Upper lobe of left lung (tissue), 6 donors: ENCODE measurements around the gene CACFD1. TPM values are rescaled to one million over a fixed set of nuclear protein-coding genes. Genes with fewer than 3 reads are reported as not detected.
A peak's percentile ranks its signal among the peaks of the same experiment; 100 is the strongest.

Source experiments
- ATAC-seq, 2 donors: fragments of 200-7000 bp; cut with Tn5 transposase; one replicate each; pipeline ENCODE4 v1.9.1; 2022; ENCODE audit warnings: mild to moderate bottlenecking in 2 of 2, moderate library complexity in 2 of 2; ENCODE audit not compliant: low FRiP score in 2 of 2
- DNase-seq, 2 donors: peaks; one replicate each; pipeline ENCODE4 v3.0.0-alpha.2; 2019 to 2020
- H3K27ac ChIP-seq, 4 donors: fragments of 200-600 bp; sonication (generic); one replicate each; pipeline ENCODE4 v1.5.1; 2016 to 2019
- H3K27me3 ChIP-seq, 4 donors: fragments of 200-600 bp; sonication (generic); one replicate each; pipeline ENCODE4 v1.5.1; 2017 to 2019
- H3K36me3 ChIP-seq, 4 donors: fragments of 200-600 bp; sonication (generic); one replicate each; pipeline ENCODE4 v1.5.1; 2016 to 2019
- H3K4me1 ChIP-seq, 4 donors: fragments of 200-600 bp; sonication (generic); one replicate each; pipeline ENCODE4 v1.5.1; 2018 to 2019
- H3K4me3 ChIP-seq, 4 donors: fragments of 200-600 bp; sonication (generic); one replicate each; pipeline ENCODE4 v1.5.1; 2017 to 2019; ENCODE audit warnings: mild to moderate bottlenecking in 2 of 4, moderate library complexity in 1 of 4
- H3K9me3 ChIP-seq, 4 donors: fragments of 200-600 bp; sonication (generic); one replicate each; pipeline ENCODE4 v1.5.1; 2018 to 2019
- CTCF ChIP-seq, 6 experiments: fragments of 450-650 bp in 4 of 6; fragments of 200-600 bp in 2 of 6; sonication (generic) in 2 of 6; IDR thresholded peaks; one replicate each; pipeline ENCODE4 v1.5.1; 2016 to 2019; ENCODE audit warnings: antibody characterized with exemption in 6 of 6
- EP300 ChIP-seq, 4 donors: sonication (generic); formaldehyde crosslinking; IDR thresholded peaks; one replicate each; pipeline ENCODE4 v1.5.1; 2017; ENCODE audit warnings: antibody characterized with exemption in 4 of 4, control low read depth in 2 of 4
- POLR2A ChIP-seq, 4 donors: fragments of 450-650 bp; IDR thresholded peaks; one replicate each; pipeline ENCODE4 v1.5.1; 2016 to 2017; ENCODE audit warnings: antibody characterized with exemption in 4 of 4, mild to moderate bottlenecking in 2 of 4
- POLR2AphosphoS5 ChIP-seq, 2 donors: sonication (generic); formaldehyde crosslinking; IDR thresholded peaks; one replicate each; pipeline ENCODE4 v1.5.1; 2017; ENCODE audit warnings: antibody characterized with exemption in 2 of 2
- WGBS, 2 donors: methylation state at CpG; one replicate each; pipeline ENCODE4 v1.1.5; 2017 to 2018; 5-methylcytosine and 5-hydroxymethylcytosine counted together
- total RNA-seq, 6 donors: library from RNA; depleted of rRNA in 4 of 6; stranded (reverse); fragments of >200 nt in 4 of 6; gene quantifications; one replicate each; pipeline versions ENCODE4 v1.1.0 to v1.2.1, GENCODE V29; 2016 to 2021
- donor health status: DM: no; HTN: no; CAD: no; lungs with moderate emphysema.
- donor health status: DM: no; HTN: yes; CAD: no; lungs with severe emphysema.

CACFD1 gene
- total RNA-seq, 6 donors from 2014 or later = 31.1 to 52.8 (median 38.5) TPM

GRCh38 chr9:133464638-133465037 is 4.9 kb downstream of the CACFD1 start:
- WGBS, 2 donors = 90 to 100% methylated on average over 2 to 10 of the region's 10 CpGs
- Histone ChIP-seq H3K4me3 (no peak overlapping the region), H3K27me3 (no peaks in the 10 kb centered on the region), H3K4me1 (peaks cover 12 to 43% (median 27%) of the 10 kb centered on the region in 4 donors), H3K9me3 (no peaks in the 10 kb centered on the region), H3K27ac (peak overlapping the region in 2 of 4 donors; percentile 53 to 64), H3K36me3 (peaks cover 0 to 26% (median 13%) of the 10 kb centered on the region in 4 donors)
- ATAC-seq (no peak), DNase-seq (peak in 1 of 2 donors; percentile 72)
- no peak for TF ChIP-seq POLR2AphosphoS5 (IDR thresholded peaks at IDR 0.05)
- no peak for TF ChIP-seq POLR2A (IDR thresholded peaks at IDR 0.05)
- no peak for TF ChIP-seq EP300 (IDR thresholded peaks at IDR 0.05)
- TF ChIP-seq CTCF (IDR thresholded peaks at IDR 0.05) = no peak

DNA sequence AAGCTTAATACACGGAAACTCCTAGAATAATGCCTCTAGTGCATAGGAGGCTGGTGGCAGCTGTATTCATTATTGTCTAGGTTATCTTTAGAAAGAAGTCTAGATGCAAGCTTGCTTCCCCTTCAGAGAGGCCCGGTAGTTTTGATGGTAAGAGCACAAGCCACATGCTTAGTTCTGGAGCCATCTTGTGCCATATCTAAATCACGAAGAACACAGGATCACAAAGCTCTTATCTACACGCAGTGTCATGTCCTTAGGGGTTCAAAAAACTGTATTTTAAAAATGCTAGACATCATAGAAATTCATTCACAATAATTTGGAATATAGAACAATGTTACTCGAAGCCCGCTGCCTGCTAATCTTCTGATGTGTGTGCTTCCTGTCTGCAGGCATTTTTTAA is 6.2 kb downstream of the CACFD1 start:
- Histone ChIP-seq H3K4me1 (peaks cover 5 to 35% (median 21%) of the 10 kb centered on the region in 4 donors), H3K27me3 (no peaks in the 10 kb centered on the region), H3K36me3 (peaks cover 0 to 27% (median 13%) of the 10 kb centered on the region in 4 donors), H3K27ac (no peak overlapping the region), H3K9me3 (no peaks in the 10 kb centered on the region), H3K4me3 (no peak overlapping the region)
- no peak for TF ChIP-seq CTCF (IDR thresholded peaks at IDR 0.05)
- TF ChIP-seq POLR2A (IDR thresholded peaks at IDR 0.05) = no peak
- no peak for TF ChIP-seq EP300 (IDR thresholded peaks at IDR 0.05)
- TF ChIP-seq POLR2AphosphoS5 (IDR thresholded peaks at IDR 0.05) = no peak
- DNase-seq (no peak), ATAC-seq (no peak)
- 83 to 85% methylated on average over 6 of the region's 6 CpGs for WGBS, 2 donors

DNA sequence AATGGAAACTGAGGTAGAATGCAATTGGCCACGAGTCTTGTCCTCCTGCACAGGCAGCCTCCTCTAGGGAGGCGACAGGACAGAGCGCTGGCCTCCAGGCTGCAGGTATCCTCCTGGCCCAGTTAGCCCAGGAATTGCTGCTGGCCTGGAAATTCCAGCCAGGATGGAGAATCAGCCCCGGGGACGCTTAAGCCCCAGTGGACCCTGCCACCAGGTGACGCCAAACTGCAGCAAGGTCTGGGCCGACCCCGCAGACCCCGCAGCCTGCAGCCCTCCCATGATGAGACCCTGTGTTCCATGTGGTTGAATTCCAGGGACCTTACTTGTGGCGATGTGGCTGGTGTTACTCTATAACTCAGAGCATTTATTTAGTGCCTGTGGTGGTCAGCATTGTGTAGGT is 7.3 kb downstream of the CACFD1 start:
- H3K36me3 ChIP-seq = peaks cover 0 to 32% (median 16%) of the 10 kb centered on the region in 4 donors
- no peaks in the 10 kb centered on the region for H3K9me3 ChIP-seq
- DNase-seq = peak in 1 of 2 donors; percentile 43
- TF ChIP-seq CTCF (IDR thresholded peaks at IDR 0.05) (no peak), EP300 (IDR thresholded peaks at IDR 0.05) (no peak), POLR2AphosphoS5 (IDR thresholded peaks at IDR 0.05) (no peak), POLR2A (IDR thresholded peaks at IDR 0.05) (no peak)
- H3K27ac ChIP-seq = no peak overlapping the region
- no peak for ATAC-seq
- peaks cover 0 to 30% (median 14%) of the 10 kb centered on the region in 4 donors for H3K4me1 ChIP-seq
- WGBS, 2 donors = 85 to 92% methylated on average over 5 to 9 of the region's 10 CpGs
- H3K4me3 ChIP-seq = no peak overlapping the region
- no peaks in the 10 kb centered on the region for H3K27me3 ChIP-seq

DNA sequence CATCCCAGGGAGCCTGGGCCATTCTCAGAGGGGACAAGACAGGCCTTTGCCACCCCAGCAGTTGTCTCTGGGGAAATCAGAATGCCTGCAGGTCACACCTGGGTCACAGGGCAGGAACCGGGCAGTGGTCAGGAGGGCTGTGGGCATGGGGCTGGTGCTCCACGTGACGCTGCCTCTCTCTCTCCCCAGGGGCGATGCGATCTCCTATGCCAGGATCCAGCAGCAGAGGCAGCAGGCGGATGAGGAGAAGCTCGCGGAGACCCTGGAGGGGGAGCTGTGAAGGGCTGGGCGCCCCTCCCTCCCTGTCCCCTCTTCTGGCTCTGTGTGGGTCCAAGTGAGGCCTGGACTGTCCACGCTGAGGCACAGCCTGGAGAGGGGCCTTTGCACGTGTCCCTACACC is 8.6 kb downstream of the CACFD1 start:
- peaks cover 0 to 43% (median 19%) of the 10 kb centered on the region in 4 donors for H3K36me3 ChIP-seq
- H3K4me1 ChIP-seq = peaks cover 0 to 27% (median 12%) of the 10 kb centered on the region in 4 donors
- TF ChIP-seq CTCF (IDR thresholded peaks at IDR 0.05) (no peak), EP300 (IDR thresholded peaks at IDR 0.05) (no peak), POLR2A (IDR thresholded peaks at IDR 0.05) (no peak), POLR2AphosphoS5 (IDR thresholded peaks at IDR 0.05) (no peak)
- H3K9me3 ChIP-seq = no peaks in the 10 kb centered on the region
- DNase-seq = peak in 1 of 2 donors; percentile 57
- no peaks in the 10 kb centered on the region for H3K27me3 ChIP-seq
- 88 to 95% methylated on average over 8 to 11 of the region's 11 CpGs for WGBS, 2 donors
- no peak for ATAC-seq
- no peak overlapping the region for H3K4me3 ChIP-seq
- H3K27ac ChIP-seq = no peak overlapping the region

DNA sequence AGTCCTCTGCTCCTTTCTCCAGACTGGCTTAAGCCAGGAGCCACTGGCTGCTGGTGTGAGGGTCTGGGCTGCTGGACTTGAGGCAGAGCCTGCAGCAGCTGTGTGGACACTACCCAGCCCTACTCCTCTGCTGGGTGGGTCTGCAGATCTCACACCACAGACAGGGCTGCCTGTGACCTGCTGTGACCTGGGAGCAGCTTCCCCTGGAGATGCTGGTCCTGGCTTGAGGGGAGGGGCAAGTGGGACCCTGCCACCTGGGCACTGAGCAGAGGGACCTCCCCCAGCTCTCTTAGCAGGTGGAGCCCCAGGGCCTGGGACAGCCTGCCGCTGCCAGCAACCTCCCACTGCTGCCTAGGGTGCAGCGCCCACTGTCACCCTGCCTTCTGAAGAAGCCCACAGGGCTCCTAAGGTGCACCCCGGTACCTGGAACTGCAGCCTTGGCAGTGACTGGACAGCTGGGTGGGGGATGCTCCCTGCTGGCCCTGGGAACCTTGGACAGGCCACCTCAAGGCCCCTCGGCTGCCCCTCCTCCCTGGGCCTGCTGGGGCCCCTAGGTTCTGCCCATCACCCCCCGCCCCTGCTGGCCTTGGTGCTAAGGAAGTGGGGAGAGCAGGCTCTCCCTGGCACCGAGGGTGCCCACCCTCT is 9.1 kb downstream of the CACFD1 start:
- 89 to 100% methylated on average over 1 to 5 of the region's 6 CpGs for WGBS, 2 donors
- Histone ChIP-seq H3K27me3 (no peaks in the 10 kb centered on the region), H3K4me3 (no peak overlapping the region), H3K9me3 (no peaks in the 10 kb centered on the region), H3K27ac (no peak overlapping the region), H3K4me1 (peaks cover 0 to 22% (median 10%) of the 10 kb centered on the region in 4 donors), H3K36me3 (peaks cover 0 to 49% (median 21%) of the 10 kb centered on the region in 4 donors)
- TF ChIP-seq EP300 (IDR thresholded peaks at IDR 0.05) = no peak
- no peak for TF ChIP-seq POLR2A (IDR thresholded peaks at IDR 0.05)
- TF ChIP-seq CTCF (IDR thresholded peaks at IDR 0.05) = no peak
- TF ChIP-seq POLR2AphosphoS5 (IDR thresholded peaks at IDR 0.05) = no peak
- DNase-seq (peak in 1 of 2 donors; percentile 60), ATAC-seq (no peak)
